HUES6 (cell line): ENCODE results near the gene ENO4.
A peak's percentile ranks its signal among the peaks of the same experiment; 100 is the strongest.

Source experiments
- H3K27ac ChIP-seq: 2 replicates; pipeline ENCODE4 v1.7.0; 2013; ENCODE audit warnings: low read depth, mild to moderate bottlenecking, low read length, inconsistent platforms
- H3K27me3 ChIP-seq: 2 replicates; pipeline ENCODE4 v1.6.1; 2013; ENCODE audit warnings: low read length; ENCODE audit not compliant: control insufficient read depth, insufficient read depth
- H3K36me3 ChIP-seq: 2 replicates; pipeline ENCODE4 v1.6.1; 2013; ENCODE audit warnings: low read length; ENCODE audit not compliant: control insufficient read depth, insufficient read depth
- H3K4me1 ChIP-seq: 2 replicates; pipeline ENCODE4 v1.6.1; 2013; ENCODE audit warnings: low read length; ENCODE audit not compliant: control insufficient read depth, insufficient read depth
- H3K4me3 ChIP-seq: 2 replicates; pipeline ENCODE4 v1.5.1; 2013; ENCODE audit warnings: low read depth, low read length
- H3K9ac ChIP-seq: one replicate; pipeline ENCODE4 v1.6.1; 2013; ENCODE audit warnings: mild to moderate bottlenecking, low read length
- H3K9me3 ChIP-seq: 2 replicates; pipeline ENCODE4 v1.6.1; 2013; ENCODE audit warnings: low read depth, low read length; ENCODE audit not compliant: control insufficient read depth, insufficient read depth

ENO4 gene, protein sequence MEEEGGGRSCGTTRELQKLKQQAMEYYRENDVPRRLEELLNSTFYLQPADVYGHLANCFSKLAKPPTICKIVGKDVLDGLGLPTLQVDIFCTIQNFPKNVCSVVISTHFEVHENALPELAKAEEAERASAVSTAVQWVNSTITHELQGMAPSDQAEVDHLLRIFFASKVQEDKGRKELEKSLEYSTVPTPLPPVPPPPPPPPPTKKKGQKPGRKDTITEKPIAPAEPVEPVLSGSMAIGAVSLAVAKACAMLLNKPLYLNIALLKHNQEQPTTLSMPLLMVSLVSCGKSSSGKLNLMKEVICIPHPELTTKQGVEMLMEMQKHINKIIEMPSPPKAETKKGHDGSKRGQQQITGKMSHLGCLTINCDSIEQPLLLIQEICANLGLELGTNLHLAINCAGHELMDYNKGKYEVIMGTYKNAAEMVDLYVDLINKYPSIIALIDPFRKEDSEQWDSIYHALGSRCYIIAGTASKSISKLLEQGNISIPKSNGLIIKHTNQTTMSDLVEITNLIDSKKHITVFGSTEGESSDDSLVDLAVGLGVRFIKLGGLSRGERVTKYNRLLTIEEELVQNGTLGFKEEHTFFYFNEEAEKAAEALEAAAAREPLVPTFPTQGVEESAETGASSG

DNA sequence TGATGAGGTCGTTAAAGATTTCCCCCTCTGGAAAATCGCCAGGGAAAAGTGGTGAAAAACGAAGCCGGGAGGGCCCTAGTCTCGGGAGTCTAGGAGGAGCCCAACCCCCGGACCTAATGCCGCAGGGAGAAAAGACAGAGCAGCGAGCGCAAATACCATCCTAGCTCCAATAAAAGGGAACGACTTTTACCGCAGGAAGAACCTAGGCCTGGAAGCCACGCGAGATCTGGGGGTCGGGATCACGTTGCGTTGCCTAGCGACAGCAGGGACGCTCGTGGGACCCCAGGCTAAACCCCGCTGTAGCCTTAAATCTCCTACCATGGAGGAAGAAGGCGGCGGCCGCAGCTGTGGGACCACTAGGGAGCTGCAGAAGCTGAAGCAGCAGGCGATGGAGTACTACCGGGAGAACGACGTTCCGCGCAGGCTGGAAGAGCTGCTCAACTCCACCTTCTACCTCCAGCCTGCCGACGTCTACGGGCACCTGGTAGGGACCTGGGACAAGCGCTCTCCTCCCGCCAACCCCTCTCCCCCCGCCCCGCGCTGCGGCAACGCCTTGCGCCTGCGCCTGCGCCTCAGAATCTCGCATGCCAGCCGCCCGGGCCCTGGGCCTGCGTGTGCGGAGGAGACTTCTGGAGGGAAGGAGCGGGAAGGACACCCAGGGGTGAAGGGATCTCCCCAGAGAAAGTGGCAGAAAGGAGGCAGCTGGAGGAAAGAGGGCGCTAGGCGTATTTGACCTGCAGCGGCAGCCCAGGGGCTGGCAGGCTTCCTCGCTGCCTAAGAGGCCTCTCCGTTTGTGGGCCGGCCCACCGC, at the start of gene ENO4:
TSS of gene ENO4 (plus strand) at position 252 of the 810 bp plus-strand sequence. CDS start at position 320, 68 bp downstream.
- peak within 1 kb of the TSS; percentile 86 for H3K4me3 ChIP-seq
- peaks cover 24% of the 10 kb centered on the region for H3K4me1 ChIP-seq
- peak within 1 kb of the TSS; percentile 60; the same call in 1 of the 2 replicates for H3K27ac ChIP-seq
- no peaks in the 10 kb centered on the region for H3K27me3 ChIP-seq
- no peaks in the 10 kb centered on the region for H3K9me3 ChIP-seq
- no peaks in the 10 kb centered on the region for H3K36me3 ChIP-seq
- peak within 1 kb of the TSS; percentile 82 for H3K9ac ChIP-seq

DNA sequence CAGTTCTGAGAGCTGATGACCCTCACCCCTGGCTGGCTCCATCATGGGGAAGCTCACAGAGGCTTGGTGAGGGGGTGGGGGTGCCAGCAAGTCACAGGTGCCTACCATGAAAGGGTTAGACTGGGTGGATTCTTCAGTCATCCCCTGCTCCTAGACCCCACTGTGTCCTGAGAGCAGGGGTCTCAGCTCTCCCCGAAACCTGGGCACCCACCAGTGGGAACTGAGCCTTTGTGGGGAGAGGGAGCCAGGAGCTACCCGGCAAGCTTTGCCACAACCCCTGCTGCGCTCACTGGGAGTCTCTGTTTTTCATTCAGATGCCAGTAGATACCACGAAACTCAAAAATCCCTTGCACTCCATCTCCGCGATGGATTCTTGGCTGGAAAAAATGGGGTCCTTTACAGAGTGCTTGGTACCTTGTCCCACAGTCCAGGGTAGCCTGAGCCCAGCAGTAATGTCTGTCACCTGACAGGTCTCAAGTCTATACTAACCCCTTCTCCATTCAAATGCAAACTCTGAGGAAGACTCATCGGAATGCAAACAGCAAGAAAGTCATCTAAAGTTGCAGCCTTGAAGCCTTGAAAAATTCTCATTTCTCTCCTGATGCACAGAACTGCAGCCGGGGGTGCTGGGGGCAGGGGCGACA, 48.9 kb upstream of the ENO4 start:
- H3K4me3 ChIP-seq: no peak overlapping the region
- H3K9me3 ChIP-seq: no peaks in the 10 kb centered on the region
- H3K4me1 ChIP-seq: peaks cover 20% of the 10 kb centered on the region; the same call in 1 of the 2 replicates
- no peaks in the 10 kb centered on the region for H3K36me3 ChIP-seq
- no peaks in the 10 kb centered on the region for H3K27me3 ChIP-seq
- no peak overlapping the region for H3K27ac ChIP-seq
- no peak overlapping the region for H3K9ac ChIP-seq

DNA sequence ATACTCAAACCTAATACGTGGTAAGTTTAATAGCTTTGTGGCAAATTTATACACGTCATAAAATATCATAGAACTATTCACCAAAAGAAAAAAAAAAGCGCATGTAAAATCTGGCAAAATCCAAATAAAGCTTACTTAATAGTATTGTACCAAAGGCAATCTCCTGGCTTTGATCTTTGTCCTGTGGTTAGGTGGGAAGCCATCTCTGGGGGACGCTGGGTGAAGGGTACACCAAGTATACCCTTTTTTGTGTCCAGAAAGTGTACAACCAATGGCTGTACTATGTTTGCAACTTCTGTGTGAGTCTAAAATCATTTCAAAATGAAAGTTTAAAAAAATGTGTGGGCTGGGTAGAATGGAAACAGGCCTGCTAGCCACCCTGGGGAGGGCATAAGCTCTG, 47.6 kb upstream of the ENO4 start:
- Histone ChIP-seq H3K4me1 (peaks cover 20% of the 10 kb centered on the region; the same call in 1 of the 2 replicates), H3K4me3 (no peak overlapping the region), H3K9ac (no peak overlapping the region), H3K9me3 (no peaks in the 10 kb centered on the region), H3K27me3 (no peaks in the 10 kb centered on the region), H3K27ac (no peak overlapping the region), H3K36me3 (no peaks in the 10 kb centered on the region)

DNA sequence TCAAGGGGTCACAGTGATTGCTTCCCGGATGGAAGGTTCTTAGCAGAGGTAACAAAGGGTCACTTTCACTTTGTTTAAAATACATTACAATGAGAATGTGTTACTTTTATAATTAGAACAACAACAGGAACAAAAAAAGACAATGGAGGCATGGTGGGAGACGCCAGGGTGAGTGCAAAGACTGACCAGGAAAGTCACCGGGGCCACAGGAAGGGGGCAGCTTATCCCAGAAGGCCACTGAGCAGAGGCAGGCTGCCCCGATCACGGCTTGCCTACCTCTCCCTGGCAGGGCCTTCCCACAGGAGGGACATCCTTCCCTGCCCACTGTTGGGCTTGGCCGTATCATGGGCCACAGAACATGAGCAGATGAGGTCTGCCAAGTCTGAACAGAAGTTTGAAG, 46.8 kb upstream of the ENO4 start:
- 0 out of 2 replicates have a peak, but pooled peaks cover 3% of the 10 kb centered on the region for H3K27me3 ChIP-seq
- H3K4me3 ChIP-seq: no peak overlapping the region
- H3K9me3 ChIP-seq: no peaks in the 10 kb centered on the region
- H3K4me1 ChIP-seq: peaks cover 20% of the 10 kb centered on the region; the same call in 1 of the 2 replicates
- no peak overlapping the region for H3K9ac ChIP-seq
- no peaks in the 10 kb centered on the region for H3K36me3 ChIP-seq
- H3K27ac ChIP-seq: no peak overlapping the region

DNA sequence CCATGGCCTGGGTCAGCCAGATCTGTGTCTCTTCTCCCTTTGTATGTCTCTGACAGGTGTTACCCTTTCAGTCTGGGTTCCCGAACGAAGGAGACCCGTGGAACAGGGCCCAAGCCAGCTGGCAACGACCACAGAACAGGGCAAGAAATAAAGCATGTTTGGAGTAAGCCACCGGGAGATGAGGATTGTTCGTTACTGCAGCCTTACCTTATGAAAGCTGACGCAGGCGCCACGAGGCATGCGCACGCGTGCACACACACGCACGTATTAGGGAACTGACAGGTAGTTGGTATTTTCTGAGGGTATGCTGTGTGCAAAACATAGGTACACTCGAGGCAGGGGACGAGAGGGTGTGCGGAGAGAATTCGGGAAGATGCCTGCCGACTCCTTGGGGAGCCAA, 46.4 kb upstream of the ENO4 start:
- H3K9ac ChIP-seq: no peak overlapping the region
- H3K27me3 ChIP-seq: peaks cover 3% of the 10 kb centered on the region; the same call in 1 of the 2 replicates
- peaks cover 20% of the 10 kb centered on the region; the same call in 1 of the 2 replicates for H3K4me1 ChIP-seq
- H3K27ac ChIP-seq: no peak overlapping the region
- H3K9me3 ChIP-seq: no peaks in the 10 kb centered on the region
- no peak overlapping the region for H3K4me3 ChIP-seq
- no peaks in the 10 kb centered on the region for H3K36me3 ChIP-seq

DNA sequence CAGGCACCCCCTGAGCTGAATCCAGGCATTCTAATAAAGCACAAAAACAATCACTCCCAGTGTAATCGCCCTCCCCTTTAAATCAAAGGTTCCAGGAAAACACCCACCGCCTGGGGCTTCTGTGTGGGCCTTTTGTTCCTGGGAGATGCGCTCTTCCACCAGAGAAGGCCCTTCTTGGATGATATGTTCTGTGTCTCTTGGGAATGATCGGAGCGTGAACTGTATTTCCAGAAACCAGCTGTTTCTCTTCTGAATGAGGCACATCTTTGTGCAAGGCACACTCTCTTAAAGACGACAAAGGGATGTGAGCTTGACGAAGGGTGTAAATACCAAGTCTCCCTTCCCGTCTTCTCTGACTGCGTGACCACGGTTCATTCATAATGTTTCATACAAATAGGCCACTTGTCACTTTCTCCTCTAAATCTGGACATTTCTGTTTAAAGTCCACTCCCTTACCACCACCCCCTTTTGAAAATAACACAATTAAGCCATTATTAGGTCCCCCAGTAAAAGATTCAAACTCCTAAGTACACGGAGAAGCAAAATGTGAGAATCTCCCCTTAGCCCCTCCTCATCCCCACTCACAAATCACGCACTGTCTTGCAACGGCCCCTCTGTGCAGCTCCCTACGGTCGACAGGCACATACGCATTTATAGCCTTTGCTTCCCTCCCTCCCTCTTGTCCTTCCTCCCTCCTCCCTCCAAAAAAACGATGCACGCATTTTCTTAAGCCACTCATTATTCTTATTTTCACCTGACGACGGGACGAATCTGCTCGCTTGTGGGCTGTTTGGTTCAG, 45.6 kb upstream of the ENO4 start:
- no peaks in the 10 kb centered on the region for H3K36me3 ChIP-seq
- no peak overlapping the region for H3K27ac ChIP-seq
- no peak overlapping the region for H3K4me3 ChIP-seq
- peaks cover 3% of the 10 kb centered on the region; the same call in 1 of the 2 replicates for H3K27me3 ChIP-seq
- H3K9me3 ChIP-seq: no peaks in the 10 kb centered on the region
- peaks cover 20% of the 10 kb centered on the region; the same call in 1 of the 2 replicates for H3K4me1 ChIP-seq
- no peak overlapping the region for H3K9ac ChIP-seq

DNA sequence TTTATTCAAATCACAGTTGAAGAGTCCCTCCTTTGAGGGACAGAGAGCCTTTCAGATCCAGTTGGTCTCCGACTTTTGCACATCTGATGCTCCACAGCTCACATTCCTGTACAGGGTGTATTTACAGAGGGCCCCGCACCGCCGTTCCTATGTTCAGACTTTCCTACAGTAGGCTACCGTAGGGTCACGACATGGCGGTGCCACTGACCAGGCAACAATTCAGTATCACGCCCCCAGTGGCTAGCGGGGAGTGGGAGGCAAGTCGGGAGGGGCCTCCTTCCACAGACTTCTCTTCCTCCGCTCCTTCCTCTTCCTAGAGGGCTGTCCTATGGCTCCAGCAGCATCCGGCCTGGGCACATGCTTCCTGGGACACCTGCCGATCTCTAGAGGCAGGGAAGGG, 40.6 kb upstream of the ENO4 start:
- Histone ChIP-seq H3K9me3 (no peaks in the 10 kb centered on the region), H3K4me3 (no peak overlapping the region), H3K4me1 (peaks cover 5% of the 10 kb centered on the region; the same call in 1 of the 2 replicates), H3K27ac (no peak overlapping the region), H3K36me3 (no peaks in the 10 kb centered on the region), H3K9ac (no peak overlapping the region), H3K27me3 (peaks cover 3% of the 10 kb centered on the region; the same call in 1 of the 2 replicates)

DNA sequence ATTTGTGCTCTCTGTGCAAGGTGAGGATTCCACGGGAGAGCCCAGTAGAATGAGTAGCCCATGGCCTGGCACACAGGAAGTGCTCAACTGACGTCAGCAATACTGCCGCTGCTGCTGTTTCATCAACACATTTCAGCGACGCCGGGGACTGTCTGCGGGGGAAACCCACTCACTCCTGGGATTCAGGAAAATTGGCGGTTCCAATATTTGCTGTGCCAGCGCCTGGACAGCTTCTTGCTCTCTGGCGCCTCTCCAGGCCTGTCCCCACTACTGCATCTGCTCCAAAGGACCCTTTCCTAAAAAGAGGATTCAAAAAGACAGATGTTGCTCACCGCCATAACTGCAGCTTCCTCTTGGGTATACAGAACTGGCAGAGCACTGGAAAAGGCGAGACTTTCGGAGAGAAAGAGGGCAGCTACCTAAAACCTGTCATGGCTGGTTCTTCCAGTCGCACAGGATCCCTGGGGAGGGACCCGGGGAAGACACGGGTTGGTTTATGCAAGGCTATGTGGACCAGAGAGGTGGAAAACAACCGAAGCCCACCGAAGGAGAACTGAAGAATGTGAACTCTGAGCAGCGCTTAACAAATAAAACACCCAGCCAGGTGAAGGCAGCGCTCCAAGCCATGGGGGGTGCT, 39.7 kb upstream of the ENO4 start:
- Histone ChIP-seq H3K9me3 (no peaks in the 10 kb centered on the region), H3K36me3 (no peaks in the 10 kb centered on the region), H3K27ac (no peak overlapping the region), H3K4me1 (peaks cover 5% of the 10 kb centered on the region; the same call in 1 of the 2 replicates), H3K27me3 (peaks cover 3% of the 10 kb centered on the region; the same call in 1 of the 2 replicates), H3K9ac (no peak overlapping the region), H3K4me3 (no peak overlapping the region)

DNA sequence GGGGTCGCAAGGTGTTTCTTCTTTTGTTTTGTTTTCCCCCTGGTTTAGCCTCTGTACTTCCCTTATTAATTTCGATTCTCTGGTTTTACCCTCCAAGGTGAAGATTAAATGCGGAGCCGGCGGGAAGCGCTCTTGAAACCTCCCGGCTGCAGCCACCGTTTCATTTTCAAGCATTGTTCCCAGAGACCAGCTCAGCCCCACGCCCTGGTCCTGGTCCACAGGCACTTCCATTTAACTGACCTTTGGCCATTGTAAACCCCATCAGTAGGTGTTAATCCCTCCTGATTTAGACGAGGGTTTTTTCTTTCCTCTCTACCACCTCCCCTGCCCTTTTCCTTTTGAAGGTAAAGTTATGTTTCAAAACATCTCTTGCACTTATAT, 39.2 kb upstream of the ENO4 start:
- no peaks in the 10 kb centered on the region for H3K9me3 ChIP-seq
- no peak overlapping the region for H3K9ac ChIP-seq
- H3K4me1 ChIP-seq: peaks cover 5% of the 10 kb centered on the region; the same call in 1 of the 2 replicates
- peaks cover 3% of the 10 kb centered on the region; the same call in 1 of the 2 replicates for H3K27me3 ChIP-seq
- H3K36me3 ChIP-seq: no peaks in the 10 kb centered on the region
- no peak overlapping the region for H3K27ac ChIP-seq
- H3K4me3 ChIP-seq: no peak overlapping the region
